ENCODE measurements around the gene G6PC2. TPM values are rescaled to one million over a fixed set of nuclear protein-coding genes. Genes with fewer than 3 reads are reported as not detected.
A peak's percentile ranks its signal among the peaks of the same experiment; 100 is the strongest.

The G6PC2 gene
- total RNA-seq, 4 donors from 2014 or later, result 0.59 TPM; not detected in 3

DNA sequence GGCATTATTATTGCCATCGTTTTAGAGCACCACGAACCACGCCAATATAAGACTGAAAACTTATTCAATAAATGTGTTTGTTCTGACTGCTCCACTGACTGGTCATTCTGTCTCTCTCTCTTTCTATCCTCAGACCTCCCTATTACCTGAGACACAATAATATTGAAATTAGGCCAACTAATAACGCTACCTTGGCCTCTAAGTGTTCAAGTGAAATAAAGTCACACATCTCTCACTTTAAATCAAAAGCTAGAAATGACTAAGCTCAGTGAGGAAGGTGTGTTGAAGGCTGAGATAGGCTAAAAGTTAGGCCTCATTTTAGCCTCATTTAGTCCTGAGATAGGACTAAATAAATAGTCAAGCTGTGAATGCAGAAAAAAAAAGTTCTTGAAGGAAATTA lies 38.8 kb downstream of the G6PC2 start:
- TF ChIP-seq POLR2AphosphoS5 (IDR thresholded peaks at IDR 0.05) (no peak), EP300 (IDR thresholded peaks at IDR 0.05) (no peak), POLR2A (IDR thresholded peaks at IDR 0.05) (no peak)
- TF ChIP-seq, protein P1, sequence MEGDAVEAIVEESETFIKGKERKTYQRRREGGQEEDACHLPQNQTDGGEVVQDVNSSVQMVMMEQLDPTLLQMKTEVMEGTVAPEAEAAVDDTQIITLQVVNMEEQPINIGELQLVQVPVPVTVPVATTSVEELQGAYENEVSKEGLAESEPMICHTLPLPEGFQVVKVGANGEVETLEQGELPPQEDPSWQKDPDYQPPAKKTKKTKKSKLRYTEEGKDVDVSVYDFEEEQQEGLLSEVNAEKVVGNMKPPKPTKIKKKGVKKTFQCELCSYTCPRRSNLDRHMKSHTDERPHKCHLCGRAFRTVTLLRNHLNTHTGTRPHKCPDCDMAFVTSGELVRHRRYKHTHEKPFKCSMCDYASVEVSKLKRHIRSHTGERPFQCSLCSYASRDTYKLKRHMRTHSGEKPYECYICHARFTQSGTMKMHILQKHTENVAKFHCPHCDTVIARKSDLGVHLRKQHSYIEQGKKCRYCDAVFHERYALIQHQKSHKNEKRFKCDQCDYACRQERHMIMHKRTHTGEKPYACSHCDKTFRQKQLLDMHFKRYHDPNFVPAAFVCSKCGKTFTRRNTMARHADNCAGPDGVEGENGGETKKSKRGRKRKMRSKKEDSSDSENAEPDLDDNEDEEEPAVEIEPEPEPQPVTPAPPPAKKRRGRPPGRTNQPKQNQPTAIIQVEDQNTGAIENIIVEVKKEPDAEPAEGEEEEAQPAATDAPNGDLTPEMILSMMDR (IDR thresholded peaks at IDR 0.05), result no peak
- Histone ChIP-seq H3K9me3 (no peaks in the 10 kb centered on the region), H3K4me3 (no peak overlapping the region), H3K36me3 (no peaks in the 10 kb centered on the region), H3K27ac (no peak overlapping the region), H3K27me3 (no peaks in the 10 kb centered on the region), H3K4me1 (no peaks in the 10 kb centered on the region)
- WGBS, 2 donors (ENCODE audit: low coverage in 1 of 2), result 85 to 86% methylated on average over 3 to 4 of the region's 4 CpGs
- no peak for ATAC-seq

DNA sequence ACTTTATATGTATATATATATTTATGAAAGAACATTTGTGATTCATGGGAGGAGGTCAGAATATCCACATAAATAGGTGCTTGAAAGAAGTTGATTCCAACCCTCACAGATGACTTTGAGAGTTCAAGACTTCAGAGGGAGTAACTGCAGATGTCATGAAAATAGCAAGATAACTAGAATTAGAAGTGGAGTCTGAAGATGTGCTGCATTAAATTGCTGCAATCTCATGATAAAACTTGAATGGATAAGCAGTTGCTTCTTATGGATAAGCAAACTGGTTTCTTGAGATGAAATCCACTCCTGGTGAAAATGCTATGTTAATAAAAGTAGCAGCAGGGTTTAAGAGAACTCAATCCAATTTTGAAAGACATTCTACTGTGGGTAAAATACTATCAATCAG lies 40.2 kb downstream of the G6PC2 start:
- TF ChIP-seq POLR2AphosphoS5 (IDR thresholded peaks at IDR 0.05) (no peak), EP300 (IDR thresholded peaks at IDR 0.05) (no peak), POLR2A (IDR thresholded peaks at IDR 0.05) (no peak)
- TF ChIP-seq, protein P1 (IDR thresholded peaks at IDR 0.05), result no peak
- no peaks in the 10 kb centered on the region for H3K4me1 ChIP-seq
- no peak overlapping the region for H3K27ac ChIP-seq
- no peak for ATAC-seq
- no peaks in the 10 kb centered on the region for H3K36me3 ChIP-seq
- no peaks in the 10 kb centered on the region for H3K9me3 ChIP-seq
- no peak overlapping the region for H3K4me3 ChIP-seq
- no peaks in the 10 kb centered on the region for H3K27me3 ChIP-seq

DNA sequence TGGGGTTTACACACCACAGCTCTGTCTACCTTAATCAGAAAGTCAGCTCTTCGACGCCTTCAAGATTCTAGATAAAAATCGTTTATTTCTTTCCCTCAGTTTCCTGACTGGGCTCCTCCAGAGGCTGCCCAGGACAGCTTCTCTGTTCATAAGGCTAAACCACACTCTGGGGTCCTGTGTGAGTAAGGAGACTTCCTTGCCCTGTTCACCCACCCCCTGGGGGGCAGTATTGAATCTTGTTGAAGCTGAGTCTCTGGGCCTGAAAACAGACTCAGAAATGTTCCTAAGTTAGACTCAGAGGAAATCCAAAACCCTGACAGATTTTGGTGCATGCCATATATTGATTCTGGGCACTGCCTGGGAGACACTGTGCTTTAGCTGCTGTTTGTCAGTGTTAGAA lies 43.0 kb downstream of the G6PC2 start:
- Histone ChIP-seq H3K4me3 (no peak overlapping the region), H3K4me1 (no peaks in the 10 kb centered on the region), H3K27me3 (no peaks in the 10 kb centered on the region), H3K27ac (no peak overlapping the region), H3K9me3 (no peaks in the 10 kb centered on the region), H3K36me3 (no peaks in the 10 kb centered on the region)
- TF ChIP-seq POLR2AphosphoS5 (IDR thresholded peaks at IDR 0.05) (no peak), EP300 (IDR thresholded peaks at IDR 0.05) (no peak), POLR2A (IDR thresholded peaks at IDR 0.05) (no peak)
- TF ChIP-seq, protein P1 (IDR thresholded peaks at IDR 0.05), result no peak
- ATAC-seq, result no peak
- WGBS, 2 donors (ENCODE audit: low coverage in 1 of 2), result 80% methylated on average over 3 of the region's 3 CpGs; no CpG with 5 or more reads in 1 of the 2 donors

DNA sequence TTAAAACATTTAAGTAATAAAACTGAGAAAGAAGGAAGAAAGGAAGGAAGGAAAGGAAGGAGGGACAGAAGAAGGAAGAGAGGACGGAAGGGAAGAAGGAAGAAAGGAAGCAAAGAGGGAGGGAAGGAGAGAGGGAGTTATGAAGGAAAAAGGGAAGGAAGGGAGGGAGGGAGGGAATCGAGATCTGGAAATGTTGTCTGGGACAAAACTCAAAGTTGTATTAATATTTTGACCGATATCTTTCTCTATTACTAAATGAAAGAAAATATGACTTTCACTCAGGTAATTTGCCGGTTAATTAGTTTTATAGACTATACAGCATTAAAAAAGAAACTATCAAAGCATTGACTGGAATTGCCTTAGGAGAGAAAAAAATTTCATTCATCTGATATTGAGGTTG lies 44.4 kb downstream of the G6PC2 start:
- Histone ChIP-seq H3K4me3 (no peak overlapping the region), H3K27ac (no peak overlapping the region), H3K36me3 (no peaks in the 10 kb centered on the region), H3K27me3 (no peaks in the 10 kb centered on the region), H3K4me1 (no peaks in the 10 kb centered on the region), H3K9me3 (no peaks in the 10 kb centered on the region)
- no peak for TF ChIP-seq EP300 (IDR thresholded peaks at IDR 0.05)
- TF ChIP-seq, protein P1 (IDR thresholded peaks at IDR 0.05), result no peak
- no peak for TF ChIP-seq POLR2A (IDR thresholded peaks at IDR 0.05)
- TF ChIP-seq POLR2AphosphoS5 (IDR thresholded peaks at IDR 0.05), result no peak
- no peak for ATAC-seq
- WGBS, 2 donors (ENCODE audit: low coverage in 1 of 2), result 39 to 53% methylated on average over 4 of the region's 4 CpGs

DNA sequence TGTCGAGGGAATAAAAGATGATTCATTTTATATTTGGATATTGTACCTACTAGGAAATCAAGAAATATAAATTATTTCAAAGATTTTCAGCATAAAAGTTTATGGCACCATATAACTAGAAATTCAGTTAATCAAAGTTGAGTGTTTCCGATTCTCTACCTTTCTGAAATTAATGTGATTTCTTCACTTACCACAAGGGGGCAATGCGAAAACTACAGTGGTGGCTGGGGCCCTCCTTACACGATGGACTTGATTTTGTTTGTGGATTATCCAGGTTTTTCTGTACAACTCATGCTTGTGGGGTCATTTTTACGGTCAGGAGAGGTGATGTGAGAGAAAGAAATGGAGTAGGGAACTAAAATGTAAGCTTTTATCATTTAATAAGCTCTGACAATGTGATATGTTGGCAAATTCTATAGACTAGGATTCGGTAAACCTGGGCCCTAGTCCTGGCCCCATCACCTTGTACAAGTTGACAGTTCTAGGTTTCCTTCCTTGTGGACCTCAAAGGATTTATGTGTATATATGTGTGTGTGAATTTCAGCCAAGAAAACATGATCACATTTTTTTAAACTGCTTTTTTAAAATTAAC lies 47.6 kb downstream of the G6PC2 start:
- Histone ChIP-seq H3K4me3 (no peak overlapping the region), H3K36me3 (no peaks in the 10 kb centered on the region), H3K27ac (no peak overlapping the region), H3K9me3 (no peaks in the 10 kb centered on the region), H3K27me3 (no peaks in the 10 kb centered on the region), H3K4me1 (no peaks in the 10 kb centered on the region)
- no peak for ATAC-seq
- TF ChIP-seq POLR2AphosphoS5 (IDR thresholded peaks at IDR 0.05), result no peak
- TF ChIP-seq POLR2A (IDR thresholded peaks at IDR 0.05), result no peak
- TF ChIP-seq, protein P1 (IDR thresholded peaks at IDR 0.05), result peak in 3 of 4 experiments; percentile 6 to 35 (median 20)
- TF ChIP-seq EP300 (IDR thresholded peaks at IDR 0.05), result no peak
- 60 to 70% methylated on average over 2 to 6 of the region's 6 CpGs for WGBS, 2 donors (ENCODE audit: low coverage in 1 of 2)

Measured in gastroesophageal sphincter (tissue), 4 donors.